Loucy (cell line): Measurements from ENCODE around the gene MFAP3.

Experiments
- H2AFZ ChIP-seq: fragments of 200-600 bp; sonication (generic); 2 replicates; pipeline ENCODE4 v1.6.0; 2016; ENCODE audit warnings: antibody characterized with exemption, mild to moderate bottlenecking, low read length, moderate library complexity
- H3F3A ChIP-seq: fragments of 200-600 bp; 2 replicates; pipeline ENCODE4 v1.6.0; 2016; ENCODE audit warnings: antibody characterized with exemption, low read depth, mild to moderate bottlenecking
- H3K27me3 ChIP-seq: fragments of 200-600 bp; sonication (generic); 2 replicates; pipeline ENCODE4 v1.6.1; 2014; ENCODE audit warnings: low read length, mild to moderate bottlenecking; ENCODE audit not compliant: insufficient read depth, poor library complexity, severe bottlenecking
- H3K36me3 ChIP-seq: fragments of 200-600 bp; sonication (generic); 2 replicates; pipeline ENCODE4 v1.6.1; 2016; ENCODE audit warnings: low read length; ENCODE audit not compliant: insufficient read depth
- H3K4me1 ChIP-seq: fragments of 200-600 bp; sonication (generic); 2 replicates; pipeline ENCODE4 v1.5.1; 2014; ENCODE audit warnings: low read length, mild to moderate bottlenecking; ENCODE audit not compliant: insufficient read depth, poor library complexity, severe bottlenecking
- H3K4me2 ChIP-seq: fragments of 200-600 bp; sonication (generic); 2 replicates; pipeline ENCODE4 v1.6.0; 2014; ENCODE audit warnings: antibody characterized with exemption, low read length, low read depth, mild to moderate bottlenecking; ENCODE audit not compliant: poor library complexity, severe bottlenecking
- H3K4me3 ChIP-seq: fragments of 200-600 bp; sonication (generic); 2 replicates; pipeline ENCODE4 v1.5.1; 2014; ENCODE audit warnings: low read length, mild to moderate bottlenecking, mixed read lengths; ENCODE audit not compliant: poor library complexity, severe bottlenecking
- H3K79me2 ChIP-seq: fragments of 200-600 bp; sonication (generic); 2 replicates; pipeline ENCODE4 v1.6.1; 2014; ENCODE audit warnings: low read length; ENCODE audit not compliant: insufficient read depth
- H3K9ac ChIP-seq: fragments of 200-600 bp; sonication (generic); 2 replicates; pipeline ENCODE4 v1.6.0; 2014; ENCODE audit warnings: mild to moderate bottlenecking, low read depth, low read length, moderate library complexity; ENCODE audit not compliant: poor library complexity, severe bottlenecking
- H3K9me2 ChIP-seq: fragments of 200-600 bp; sonication (generic); replicated peaks from 2 replicates; pipeline ENCODE4 v1.6.1; 2016; ENCODE audit warnings: low read depth, low read length, mixed read lengths
- H3K9me3 ChIP-seq: fragments of 200-600 bp; sonication (generic); 2 replicates; pipeline ENCODE4 v1.6.1; 2014; ENCODE audit warnings: mild to moderate bottlenecking, antibody characterized with exemption, low read length, low read depth; ENCODE audit not compliant: insufficient read depth
- H4K20me1 ChIP-seq: fragments of 200-600 bp; sonication (generic); 2 replicates; pipeline ENCODE4 v1.6.0; 2014; ENCODE audit warnings: antibody characterized with exemption, low read length, mild to moderate bottlenecking; ENCODE audit not compliant: insufficient read depth, poor library complexity, severe bottlenecking
- CTCF ChIP-seq: fragments of 200-600 bp; sonication (generic); conservative IDR thresholded peaks from 2 replicates; pipeline ENCODE4 v1.5.1; 2014; ENCODE audit warnings: mild to moderate bottlenecking, antibody characterized with exemption, low read length
- EZH2phosphoT487 ChIP-seq: fragments of 200-600 bp; IDR thresholded peaks from 2 replicates; pipeline ENCODE4 v1.6.1; 2018; ENCODE audit warnings: antibody characterized with exemption, mild to moderate bottlenecking, moderate library complexity, borderline replicate concordance

MFAP3 gene

GRCh38 chr5:154002093-154002492 is 36.7 kb upstream of the MFAP3 start:
- Histone ChIP-seq H3K27me3 (no peaks in the 10 kb centered on the region), H3K79me2 (no peaks in the 10 kb centered on the region), H4K20me1 (no peaks in the 10 kb centered on the region), H3K4me1 (no peaks in the 10 kb centered on the region), H3K9ac (no peak overlapping the region), H3K9me3 (no peaks in the 10 kb centered on the region), H3F3A (no peaks in the 10 kb centered on the region), H2AFZ (no peak overlapping the region), H3K9me2 (no peaks in the 10 kb centered on the region), H3K4me3 (no peak overlapping the region), H3K36me3 (no peaks in the 10 kb centered on the region), H3K4me2 (no peak overlapping the region)
- TF ChIP-seq CTCF: no peak
- no peak for TF ChIP-seq EZH2phosphoT487

GRCh38 chr5:154002511-154003020 is 36.2 kb upstream of the MFAP3 start:
- no peak overlapping the region for H3K4me2 ChIP-seq
- no peaks in the 10 kb centered on the region for H3K9me2 ChIP-seq
- no peaks in the 10 kb centered on the region for H3K79me2 ChIP-seq
- no peaks in the 10 kb centered on the region for H3K4me1 ChIP-seq
- H3K27me3 ChIP-seq: no peaks in the 10 kb centered on the region
- H3K9me3 ChIP-seq: no peaks in the 10 kb centered on the region
- H3K9ac ChIP-seq: no peak overlapping the region
- H3K36me3 ChIP-seq: no peaks in the 10 kb centered on the region
- no peak overlapping the region for H2AFZ ChIP-seq
- no peak for TF ChIP-seq EZH2phosphoT487
- no peak for TF ChIP-seq CTCF
- H4K20me1 ChIP-seq: no peaks in the 10 kb centered on the region
- no peak overlapping the region for H3K4me3 ChIP-seq
- H3F3A ChIP-seq: no peaks in the 10 kb centered on the region

- no peaks in the 10 kb centered on the region for H4K20me1 ChIP-seq
- H3K36me3 ChIP-seq: no peaks in the 10 kb centered on the region
- H3K4me2 ChIP-seq: no peak overlapping the region
- H3K9ac ChIP-seq: no peak overlapping the region
- H3K9me2 ChIP-seq: no peaks in the 10 kb centered on the region
- no peaks in the 10 kb centered on the region for H3K9me3 ChIP-seq
- no peaks in the 10 kb centered on the region for H3K4me1 ChIP-seq
- no peak overlapping the region for H3K4me3 ChIP-seq
- TF ChIP-seq EZH2phosphoT487: no peak
- TF ChIP-seq CTCF: no peak
- no peaks in the 10 kb centered on the region for H3K27me3 ChIP-seq
- H3K79me2 ChIP-seq: no peaks in the 10 kb centered on the region
- no peaks in the 10 kb centered on the region for H3F3A ChIP-seq
- H2AFZ ChIP-seq: no peak overlapping the region
Observed at GRCh38 chr5:154005648-154006047, 33.1 kb upstream of the MFAP3 start.
